Mucosa of descending colon (tissue), 3 donors: ENCODE results near the gene TPI1. TPM values are rescaled to one million over a fixed set of nuclear protein-coding genes. Genes with fewer than 3 reads are reported as not detected.

Source experiments
- ATAC-seq: fragments of 200-7000 bp; cut with Tn5 transposase; one replicate; pipeline ENCODE4 v1.9.1; 2020; ENCODE audit warnings: mild to moderate bottlenecking, moderate library complexity
- DNase-seq, 3 donors: peaks; one replicate each; pipeline ENCODE4 v3.0.0-alpha.2; 2020
- H3K36me3 ChIP-seq: fragments of 200-600 bp; one replicate; pipeline ENCODE4 v1.8.0; 2021; ENCODE audit warnings: low read depth, mild to moderate bottlenecking
- H3K4me1 ChIP-seq: fragments of 200-600 bp; one replicate; pipeline ENCODE4 v1.8.0; 2021; ENCODE audit warnings: low read depth, mild to moderate bottlenecking
- H3K4me3 ChIP-seq: fragments of 200-600 bp; one replicate; pipeline ENCODE4 v1.8.0; 2021; ENCODE audit warnings: mild to moderate bottlenecking
- H3K9me3 ChIP-seq: fragments of 200-600 bp; one replicate; pipeline ENCODE4 v1.8.0; 2021; ENCODE audit warnings: mild to moderate bottlenecking
- CTCF ChIP-seq: fragments of 200-600 bp; IDR thresholded peaks from one replicate; pipeline ENCODE4 v1.8.0; 2022; ENCODE audit warnings: antibody characterized with exemption, mild to moderate bottlenecking
- intact Hi-C, 2 donors: fragments of 100-400 bp; cut with DNase I in 1 of 2; cut with micrococcal nuclease in 1 of 2; formaldehyde crosslinking; loops; one replicate each; pipeline versions ENCODE4 v1.11.0 to v1.11.1; 2022; cut with DNase I, micrococcal nuclease
- total RNA-seq, 3 donors: library from RNA; stranded (reverse); fragmentation: NEBNext Ultra II Directional in 2 of 3; extraction: Animal tissue kit (Norgen Biotek cat#: 25700) in 2 of 3; gene quantifications; one replicate each; pipeline versions ENCODE4 v1.2.1 to v1.2.4, GENCODE V29; 2021 to 2023
- donor health status: DM: no; HTN: no; CAD: no; lungs with moderate emphysema.
- donor health status: DM: no; HTN: no; CAD: no.
- donor health status: DM: no; HTN: yes; CAD: no.

Gene TPI1
- total RNA-seq, 3 donors from 2014 or later = 408 to 766 (median 700) TPM

- H3K4me3 ChIP-seq = no peak overlapping the region
- H3K4me1 ChIP-seq = no peaks in the 10 kb centered on the region
- no peak for TF ChIP-seq CTCF
- no peaks in the 10 kb centered on the region for H3K9me3 ChIP-seq
- intact Hi-C loops = no loop called here
- DNase-seq (no peak), ATAC-seq (no peak)
- H3K36me3 ChIP-seq = no peaks in the 10 kb centered on the region
Observed at GRCh38 chr12:6834873-6835272, 32.5 kb upstream of the TPI1 start.

GRCh38 chr12:6836851-6837250, 30.5 kb upstream of the TPI1 start:
- Histone ChIP-seq H3K4me1 (no peaks in the 10 kb centered on the region), H3K9me3 (no peaks in the 10 kb centered on the region), H3K36me3 (no peaks in the 10 kb centered on the region), H3K4me3 (no peak overlapping the region)
- ATAC-seq (no peak), DNase-seq (peak in 1 of 3 donors; percentile 26)
- intact Hi-C loops = no loop called here
- no peak for TF ChIP-seq CTCF

- Histone ChIP-seq H3K9me3 (no peaks in the 10 kb centered on the region), H3K4me3 (no peak overlapping the region), H3K4me1 (no peaks in the 10 kb centered on the region), H3K36me3 (no peaks in the 10 kb centered on the region)
- DNase-seq (no peak), ATAC-seq (no peak)
- intact Hi-C loops = no loop called here
- no peak for TF ChIP-seq CTCF
Observed at GRCh38 chr12:6837370-6838060, 29.8 kb upstream of the TPI1 start.

GRCh38 chr12:6838854-6839253, 28.5 kb upstream of the TPI1 start:
- DNase-seq (no peak), ATAC-seq (no peak)
- no peak overlapping the region for H3K4me3 ChIP-seq
- H3K36me3 ChIP-seq = no peaks in the 10 kb centered on the region
- intact Hi-C loops = no loop called here
- no peaks in the 10 kb centered on the region for H3K4me1 ChIP-seq
- no peaks in the 10 kb centered on the region for H3K9me3 ChIP-seq
- TF ChIP-seq CTCF = no peak

GRCh38 chr12:6839482-6840201, 27.7 kb upstream of the TPI1 start:
- ATAC-seq (peak; percentile 56), DNase-seq (peak; percentile 34 to 75 (median 52))
- no peak for TF ChIP-seq CTCF
- no peaks in the 10 kb centered on the region for H3K9me3 ChIP-seq
- no peak overlapping the region for H3K4me3 ChIP-seq
- intact Hi-C loops = no loop called here
- H3K4me1 ChIP-seq = no peaks in the 10 kb centered on the region
- no peaks in the 10 kb centered on the region for H3K36me3 ChIP-seq
